K562 (cell line): ENCODE data around the gene CHAD. TPM values are rescaled to one million over a fixed set of nuclear protein-coding genes. Genes with fewer than 3 reads are reported as not detected.

ENCODE experiments used
- ATF1 ChIP-seq, 2 experiments: fragments of 450-650 bp in 1 of 2; IDR thresholded peaks; 2 replicates each; pipeline ENCODE4 v1.6.1; 2016; ENCODE audit warnings: missing compliant biosample characterization in 1 of 2, missing genetic modification characterization in 1 of 2
- BDP1 ChIP-seq: IDR thresholded peaks from 3 replicates; pipeline ENCODE4 v1.6.1; 2011; ENCODE audit not compliant: insufficient read length, insufficient read depth
- CUX1 ChIP-seq: fragments of 200-800 bp; sonication (Bioruptor generic); IDR thresholded peaks from 2 replicates; pipeline ENCODE4 v1.6.1; 2016; ENCODE audit warnings: missing genetic modification characterization, missing compliant biosample characterization
- ID3 ChIP-seq, 2 experiments: fragments of 250-450 bp in 1 of 2; fragments of 450-650 bp in 1 of 2; sonication (Bioruptor Pico) in 1 of 2; IDR thresholded peaks; 2 replicates each; pipeline versions ENCODE4 v1.6.1 to v1.8.0; 2016 to 2021; ENCODE audit warnings: mild to moderate bottlenecking in 2 of 2, moderate library complexity in 2 of 2, missing compliant biosample characterization in 1 of 2, missing genetic modification characterization in 1 of 2
- SMARCE1 ChIP-seq: fragments of 450-650 bp; IDR thresholded peaks from 2 replicates; pipeline ENCODE4 v1.7.1; 2016; ENCODE audit warnings: mild to moderate bottlenecking
- TAF7 ChIP-seq: fragments of 450-650 bp; IDR thresholded peaks from 2 replicates; pipeline ENCODE4 v1.6.1; 2016; ENCODE audit warnings: missing genetic modification characterization, missing compliant biosample characterization
- TCFL5 ChIP-seq: fragments of 250-450 bp; sonication (Bioruptor Pico); conservative IDR thresholded peaks from 2 replicates; pipeline ENCODE4 v1.6.1; 2021; ENCODE audit warnings: mild to moderate bottlenecking, moderate library complexity, matching md5 sums
- TGIF2 ChIP-seq: sonication (generic); formaldehyde crosslinking; IDR thresholded peaks from 2 replicates; pipeline ENCODE4 v1.8.1; 2022; ENCODE audit warnings: mild to moderate bottlenecking, missing genetic modification reagents, moderate library complexity
- UBTF ChIP-seq, 2 experiments: IDR thresholded peaks; 2 replicates each; pipeline ENCODE4 v1.6.1; 2012; ENCODE audit warnings: improper control_type of control experiment in 2 of 2, low read depth in 2 of 2, low read length in 2 of 2, borderline replicate concordance in 1 of 2
- ZNF282 ChIP-seq: sonication (generic); formaldehyde crosslinking; IDR thresholded peaks from 2 replicates; pipeline ENCODE4 v1.8.1; 2023; ENCODE audit warnings: missing genetic modification reagents
- ZNF780A ChIP-seq: fragments of 250-450 bp; sonication (Bioruptor Pico); IDR thresholded peaks from 2 replicates; pipeline ENCODE4 v1.5.0; 2021; ENCODE audit warnings: mild to moderate bottlenecking
- polyA plus RNA-seq, 8 experiments: library from polyadenylated mRNA; depleted of rRNA in 4 of 8; stranded (reverse) in 5 of 8; unstranded in 3 of 8; fragments of >200 nt; fragmentation: Nextera tagmentation in 2 of 8; fragmentation: Illumina TruSeq in 1 of 8; extraction: Ambion mirVana in 2 of 8; extraction: Trizol in 1 of 8; gene quantifications; 2 replicates each; pipeline versions ENCODE4 v1.2.1 to v1.2.3, GENCODE V29; 2011 to 2014; ENCODE audit warnings: inconsistent platforms in 1 of 8, missing spikeins in 1 of 8
- total RNA-seq, 7 experiments: library from RNA; depleted of rRNA in 6 of 7; stranded (reverse); fragments of >200 nt in 6 of 7; fragmentation: Illumina TruSeq in 2 of 7; extraction: Trizol in 2 of 7; gene quantifications; 2 replicates each; pipeline versions ENCODE4 v1.2.1 to v1.2.3, GENCODE V29; 2011 to 2021; ENCODE audit warnings: low replicate concordance in 1 of 7

Gene CHAD
- total and polyA plus RNA-seq, 9 of the 15 experiments (the other 6 are each of a cell fraction or from before 2014, with no cell fraction given): not detected

- TF ChIP-seq UBTF (IDR thresholded peaks at IDR 0.05; ENCODE audit: borderline replicate concordance in 1 of 2, low read depth in 2 of 2, low read length in 2 of 2): no peak
- peak; percentile 82 for TF ChIP-seq TCFL5 (CRISPR knock-in tag)
- peak; percentile 79 for TF ChIP-seq CUX1 (CRISPR knock-in tag)
- TF ChIP-seq SMARCE1: no peak
- peak; percentile 19; the same call in 1 of the 2 replicates for TF ChIP-seq TAF7 (tag)
- no peak for TF ChIP-seq ATF1 (CRISPR knock-in tag; IDR thresholded peaks at IDR 0.05)
- TF ChIP-seq ATF1 (tag; IDR thresholded peaks at IDR 0.05): no peak
- no peak for TF ChIP-seq TGIF2
- TF ChIP-seq ID3 (CRISPR knock-in tag; IDR thresholded peaks at IDR 0.05): peak; percentile 25; the same call in 1 of the 2 replicates
- peak; percentile 91 for TF ChIP-seq ID3 (tag; IDR thresholded peaks at IDR 0.05)
- TF ChIP-seq ZNF780A (CRISPR knock-in tag): no peak
- no peak for TF ChIP-seq BDP1
- no peak for TF ChIP-seq ZNF282 (CRISPR knock-in tag)
Observed at GRCh38 chr17:50448643-50449042, 20.0 kb downstream of the CHAD start (continued).
